CD14-positive monocyte (primary cell): ENCODE data around the gene ANKRD45. TPM values are rescaled to one million over a fixed set of nuclear protein-coding genes. Genes with fewer than 3 reads are reported as not detected.

ENCODE experiments used
- DNase-seq, 3 donors: peaks; one replicate each; pipeline ENCODE4 v3.0.0-alpha.2; 2011 to 2022
- H2AFZ ChIP-seq: 2 replicates; pipeline ENCODE4 v1.6.0; 2012; ENCODE audit warnings: mild to moderate bottlenecking, low read depth, low read length, inconsistent platforms; ENCODE audit not compliant: insufficient read depth, poor library complexity, severe bottlenecking
- H3K27ac ChIP-seq, 2 donors: 1 replicate in 1 of 2; 2 replicates in 1 of 2; pipeline ENCODE4 v1.5.1; 2012 to 2013; ENCODE audit warnings: low read length in 2 of 2, control low read depth in 1 of 2, inconsistent platforms in 1 of 2, low read depth in 1 of 2, mild to moderate bottlenecking in 1 of 2
- H3K27me3 ChIP-seq, 2 donors: one replicate each; pipeline versions ENCODE4 v1.6.0 to v1.6.1; 2011 to 2013; ENCODE audit warnings: low read length in 2 of 2; ENCODE audit not compliant: control insufficient read depth in 2 of 2, insufficient read depth in 2 of 2
- H3K36me3 ChIP-seq, 2 donors: replicated peaks in 1 of 2; 1 replicate in 1 of 2; 2 replicates in 1 of 2; pipeline versions ENCODE4 v1.5.1 to v1.6.1; 2012 to 2013; ENCODE audit warnings: low read length in 2 of 2, control low read depth in 1 of 2, inconsistent platforms in 1 of 2, mild to moderate bottlenecking in 1 of 2; ENCODE audit not compliant: insufficient read depth in 2 of 2, control insufficient read depth in 1 of 2
- H3K4me1 ChIP-seq, 2 donors: 1 replicate in 1 of 2; 2 replicates in 1 of 2; pipeline versions ENCODE4 v1.5.1 to v1.6.1; 2012 to 2013; ENCODE audit warnings: low read length in 2 of 2, control low read depth in 1 of 2, inconsistent platforms in 1 of 2, mild to moderate bottlenecking in 1 of 2, moderate library complexity in 1 of 2; ENCODE audit not compliant: insufficient read depth in 2 of 2, control insufficient read depth in 1 of 2
- H3K4me2 ChIP-seq: replicated peaks from 2 replicates; pipeline ENCODE3; 2012; ENCODE audit warnings: low read length, moderate library complexity, mild to moderate bottlenecking; ENCODE audit not compliant: poor library complexity, severe bottlenecking; ENCODE audit errors: extremely low read depth
- H3K4me3 ChIP-seq, 3 experiments: fragments of 200-600 bp in 1 of 3; sonication (generic) in 1 of 3; replicated peaks in 1 of 3; 1 replicate in 2 of 3; 2 replicates in 1 of 3; pipeline ENCODE4 v1.5.1; 2011 to 2013; ENCODE audit warnings: low read length in 3 of 3, mild to moderate bottlenecking in 3 of 3, control low read depth in 2 of 3, low read depth in 2 of 3, inconsistent platforms in 1 of 3, moderate library complexity in 1 of 3
- H3K79me2 ChIP-seq: 2 replicates; pipeline ENCODE4 v1.6.0; 2012; ENCODE audit warnings: mild to moderate bottlenecking, control low read depth, inconsistent platforms, low read length, moderate library complexity; ENCODE audit not compliant: insufficient read depth
- H3K9ac ChIP-seq: 2 replicates; pipeline ENCODE4 v1.6.0; 2017; ENCODE audit warnings: low read length, mild to moderate bottlenecking; ENCODE audit not compliant: insufficient read depth, poor library complexity, severe bottlenecking
- H3K9me3 ChIP-seq, 2 donors: replicated peaks in 1 of 2; 1 replicate in 1 of 2; 2 replicates in 1 of 2; pipeline versions ENCODE4 v1.5.1 to v1.6.1; 2012 to 2013; ENCODE audit warnings: low read length in 2 of 2, control low read depth in 1 of 2; ENCODE audit not compliant: control insufficient read depth in 1 of 2, insufficient read depth in 1 of 2
- H4K20me1 ChIP-seq: 2 replicates; pipeline ENCODE4 v1.6.0; 2012; ENCODE audit warnings: mild to moderate bottlenecking, low read length, control low read depth, moderate library complexity; ENCODE audit not compliant: insufficient read depth
- H3K27ac Mint-ChIP-seq, 7 donors: one replicate each; pipeline ENCODE4 v1.8.0; 2020; ENCODE audit warnings: mild to moderate bottlenecking in 7 of 7, mixed read lengths in 7 of 7, moderate library complexity in 6 of 7, inconsistent platforms in 2 of 7
- H3K27me3 Mint-ChIP-seq, 3 donors: one replicate each; pipeline ENCODE4 v1.8.0; 2021 to 2022; ENCODE audit warnings: low read depth in 3 of 3, mild to moderate bottlenecking in 3 of 3, mixed read lengths in 3 of 3, moderate library complexity in 3 of 3, inconsistent platforms in 1 of 3
- H3K36me3 Mint-ChIP-seq, 2 donors: one replicate each; pipeline ENCODE4 v1.8.0; 2020; ENCODE audit warnings: mixed read lengths in 2 of 2, inconsistent platforms in 1 of 2, mild to moderate bottlenecking in 1 of 2
- H3K4me1 Mint-ChIP-seq: one replicate; pipeline ENCODE4 v1.8.0; 2020; ENCODE audit warnings: mild to moderate bottlenecking, mixed read lengths
- H3K4me3 Mint-ChIP-seq, 2 donors: one replicate each; pipeline ENCODE4 v1.8.0; 2020; ENCODE audit warnings: mild to moderate bottlenecking in 2 of 2, mixed read lengths in 2 of 2, moderate library complexity in 1 of 2
- H3K9me3 Mint-ChIP-seq, 7 donors: one replicate each; pipeline ENCODE4 v1.8.0; 2020 to 2022; ENCODE audit warnings: mixed read lengths in 7 of 7, mild to moderate bottlenecking in 6 of 7, moderate library complexity in 6 of 7, inconsistent platforms in 2 of 7
- CTCF ChIP-seq: fragments of 200-600 bp; IDR thresholded peaks from one replicate; pipeline ENCODE4 v1.8.0; 2022; ENCODE audit warnings: antibody characterized with exemption, mild to moderate bottlenecking
- WGBS: methylation state at CpG from one replicate; pipeline ENCODE4 v1.1.5; 2013; ENCODE audit warnings: missing lambda C conversion rate; ENCODE audit not compliant: insufficient coverage; 5-methylcytosine and 5-hydroxymethylcytosine counted together
- intact Hi-C, 2 donors: fragments of 100-400 bp; cut with micrococcal nuclease; formaldehyde crosslinking; loops; one replicate each; pipeline versions ENCODE4 v1.15.0 to v1.15.1; 2023
- polyA plus RNA-seq, 3 donors: library from polyadenylated mRNA; depleted of rRNA in 1 of 3; unstranded in 2 of 3; stranded (reverse) in 1 of 3; fragments of 300-500 nt in 2 of 3; fragments of >200 nt in 1 of 3; fragmentation: Illumina TruSeq in 2 of 3; gene quantifications; 1 replicate in 2 of 3; 2 replicates in 1 of 3; pipeline ENCODE4 v1.2.3, GENCODE V29; 2012 to 2021

ANKRD45 gene
- polyA plus RNA-seq, 3 donors = not detected

GRCh38 chr1:173560285-173560880 is 109.3 kb downstream of the ANKRD45 start:
- Mint-ChIP-seq H3K9me3 (peaks cover 0 to 5% (median 4%) of the 10 kb centered on the region in 7 donors), H3K27ac (no peak overlapping the region), H3K36me3 (no peaks in the 10 kb centered on the region), H3K27me3 (peaks cover 0 to 4% (median 2%) of the 10 kb centered on the region in 3 donors), H3K4me3 (no peak overlapping the region), H3K4me1 (no peaks in the 10 kb centered on the region)
- WGBS = no CpG with 5 or more reads among the region's 3 CpGs
- Histone ChIP-seq H3K4me2 (no peak overlapping the region), H3K9ac (no peak overlapping the region), H3K9me3 (peaks cover 0 to 2% of the 10 kb centered on the region in 2 donors), H3K4me3 (no peak overlapping the region), H3K36me3 (no peaks in the 10 kb centered on the region), H3K79me2 (no peaks in the 10 kb centered on the region), H4K20me1 (no peaks in the 10 kb centered on the region), H2AFZ (no peak overlapping the region), H3K27me3 (no peaks in the 10 kb centered on the region), H3K4me1 (no peaks in the 10 kb centered on the region), H3K27ac (no peak overlapping the region)
- no peak for DNase-seq
- no peak for TF ChIP-seq CTCF
- intact Hi-C loops = no loop called here

Other genes starting within 250 kb of the ANKRD45 start
- 100 to 1,000 TPM in 2 of 3 donors, 10 to 100 TPM in 1; 89.5 to 142 (median 119) TPM for gene PRDX6, start 192.5 kb downstream of the ANKRD45 start, polyA plus RNA-seq
- gene SLC9C2, start 66.8 kb downstream of the ANKRD45 start, polyA plus RNA-seq = not detected
- gene TEX50, start 34.5 kb downstream of the ANKRD45 start, polyA plus RNA-seq = not detected
- gene KLHL20, start 45.1 kb upstream of the ANKRD45 start, polyA plus RNA-seq = 1 to 10 TPM; 6.5 to 9.4 (median 8.2) TPM
- 1 to 10 TPM; 3.2 to 8.2 (median 6.2) TPM for gene DARS2, start 154.8 kb upstream of the ANKRD45 start, polyA plus RNA-seq
- 1 to 10 TPM in 1 of 3 donors, under 1 TPM in 2; 0.49 to 2.6 (median 0.81) TPM for gene CENPL, start 155.0 kb upstream of the ANKRD45 start, polyA plus RNA-seq
- 100 to 1,000 TPM in 1 of 3 donors, 10 to 100 TPM in 2; 90.4 to 309 (median 92.0) TPM for gene GAS5, start 198.1 kb upstream of the ANKRD45 start, polyA plus RNA-seq
- 1 to 10 TPM in 1 of 3 donors, under 1 TPM in 2; 0.87 to 4.1 (median 0.91) TPM for gene ZBTB37, start 198.5 kb upstream of the ANKRD45 start, polyA plus RNA-seq
- under 1 TPM in 1 of 3 donors, not detected in 2; 0.23 TPM for gene SERPINC1, start 247.5 kb upstream of the ANKRD45 start, polyA plus RNA-seq